K562 (cell line): Measurements from ENCODE around the gene KCNE1. TPM values are rescaled to one million over a fixed set of nuclear protein-coding genes. Genes with fewer than 3 reads are reported as not detected.
"Not testable (repeated sequence)": the region's sequence is repeated elsewhere in the genome, so short reads cannot be mapped to it uniquely, and the experiment has no call there.

Experiments used
- ATAC-seq: fragments of 200-7000 bp; cut with Tn5 transposase; 3 replicates; pipeline ENCODE4 v1.9.1; 2020; ENCODE audit warnings: moderate library complexity
- BruUV-seq: library from RNA; stranded (reverse); fragments of 400-500 nt; replicated peaks from 2 replicates; lab custom pipeline; 2021; lab: Mats Ljungman, UMichigan
- CTCF ChIA-PET: fragments of 300-600 bp; formaldehyde crosslinking; extraction: SDS; loops from one replicate; lab custom pipeline; 2021; ENCODE audit warnings: low intra/inter-chr PET ratio; lab: Yijun Ruan, JAX
- POLR2A ChIA-PET: fragments of 300-600, 350-650 bp; sonication (Branson Sonifier 250); formaldehyde crosslinking; extraction: SDS; loops from one replicate; lab custom pipeline; 2021; ENCODE audit warnings: antibody characterized with exemption, inconsistent platforms; lab: Yijun Ruan, JAX
- DNase-seq, 4 experiments: peaks; one replicate each; pipeline versions ENCODE4 v3.0.0 to v3.0.0-alpha.2; 2011 to 2018; ENCODE audit warnings: low spot score in 3 of 4, mixed read lengths in 3 of 4; ENCODE audit errors: extremely low read depth in 1 of 4
- FAIRE-seq: peaks from 2 replicates; lab custom pipeline; 2011; peaks lifted over from hg19 to GRCh38; lab: Jason Lieb, UNC
- H2AFZ ChIP-seq: 2 replicates; pipeline ENCODE4 v1.6.0; 2011; ENCODE audit warnings: low read depth, low read length, control low read depth, inconsistent platforms
- H3K27ac ChIP-seq: fragments of 200-600 bp; 3 replicates; pipeline ENCODE4 v1.8.0; 2011; ENCODE audit warnings: low read depth, mild to moderate bottlenecking, control low read depth, inconsistent platforms, low read length, moderate library complexity, mixed read lengths; ENCODE audit errors: extremely low read depth
- H3K27me3 ChIP-seq, 2 experiments: fragments of 300-600 bp in 1 of 2; 2 replicates in 1 of 2; 3 replicates in 1 of 2; pipeline versions ENCODE4 v1.6.0 to v1.8.0; 2011; ENCODE audit warnings: inconsistent platforms in 2 of 2, low read length in 2 of 2, mild to moderate bottlenecking in 1 of 2, mixed read lengths in 1 of 2, moderate library complexity in 1 of 2; ENCODE audit not compliant: control insufficient read depth in 2 of 2, insufficient read depth in 2 of 2
- H3K36me3 ChIP-seq: fragments of 300-600 bp; 3 replicates; pipeline ENCODE4 v1.8.0; 2011; ENCODE audit warnings: mild to moderate bottlenecking, low read length, inconsistent platforms; ENCODE audit not compliant: control insufficient read depth, insufficient read depth
- H3K4me1 ChIP-seq, 2 experiments: fragments of 200-600 bp in 1 of 2; replicated peaks in 1 of 2; 2 replicates in 1 of 2; 3 replicates in 1 of 2; pipeline versions ENCODE4 v1.5.1 to v1.8.0; 2011; ENCODE audit warnings: inconsistent platforms in 2 of 2, low read length in 2 of 2, mild to moderate bottlenecking in 1 of 2, mixed read lengths in 1 of 2, moderate library complexity in 1 of 2; ENCODE audit not compliant: control insufficient read depth in 2 of 2, insufficient read depth in 2 of 2
- H3K4me2 ChIP-seq: 2 replicates; pipeline ENCODE4 v1.6.1; 2011; ENCODE audit warnings: low read length, control low read depth, inconsistent platforms, mixed read lengths; ENCODE audit not compliant: insufficient read depth
- H3K4me3 ChIP-seq: fragments of 200-600 bp; sonication (generic), shearing (Covaris generic); 2 replicates; pipeline ENCODE4 v1.5.1; 2016; ENCODE audit warnings: control low read depth, inconsistent platforms
- H3K79me2 ChIP-seq: fragments of 200-600 bp; 3 replicates; pipeline ENCODE4 v1.8.0; 2011; ENCODE audit warnings: low read length, inconsistent platforms; ENCODE audit not compliant: control insufficient read depth, insufficient read depth
- H3K9ac ChIP-seq, 2 experiments: 2 replicates each; pipeline versions ENCODE4 v1.6.0 to v1.6.1; 2011; ENCODE audit warnings: low read depth in 2 of 2, low read length in 2 of 2, control low read depth in 1 of 2, inconsistent platforms in 1 of 2, mild to moderate bottlenecking in 1 of 2, mixed read lengths in 1 of 2; ENCODE audit not compliant: insufficient read depth in 1 of 2
- H3K9me1 ChIP-seq: one replicate; pipeline ENCODE4 v1.6.0; 2011; ENCODE audit warnings: inconsistent platforms, mild to moderate bottlenecking, low read length, moderate library complexity; ENCODE audit not compliant: control insufficient read depth, insufficient read depth
- H3K9me3 ChIP-seq: replicated peaks from 2 replicates; pipeline ENCODE4 v1.5.1; 2011; ENCODE audit warnings: low read depth, low read length, inconsistent platforms; ENCODE audit not compliant: control insufficient read depth, insufficient read depth
- H4K20me1 ChIP-seq: replicated peaks from 2 replicates; pipeline ENCODE4 v1.6.1; 2011; ENCODE audit warnings: low read length, inconsistent platforms, mixed read lengths; ENCODE audit not compliant: control insufficient read depth, insufficient read depth
- WGBS: fragments of 100-300 bp; shearing (Covaris generic); methylation state at CpG from one replicate; pipeline ENCODE4 v1.1.6; 2016; ENCODE audit warnings: low coverage, mixed read lengths; ENCODE audit not compliant: insufficient coverage; ENCODE audit errors: missing lambda C conversion rate; 5-methylcytosine and 5-hydroxymethylcytosine counted together
- in situ Hi-C: fragments of 300-500 bp; cut with MboI; formaldehyde crosslinking; loops from 4 replicates; pipeline ENCODE4 v1.15.0; 2018; ENCODE audit warnings: inconsistent platforms, mixed read lengths
- intact Hi-C: fragments of 100-400 bp; cut with micrococcal nuclease; formaldehyde crosslinking; loops from 2 replicates; pipeline ENCODE4 v1.14.2; 2022
- polyA plus RNA-seq, 8 experiments: library from polyadenylated mRNA; depleted of rRNA in 4 of 8; stranded (reverse) in 5 of 8; unstranded in 3 of 8; fragments of >200 nt; fragmentation: Nextera tagmentation in 2 of 8; fragmentation: Illumina TruSeq in 1 of 8; extraction: Ambion mirVana in 2 of 8; extraction: Trizol in 1 of 8; gene quantifications; 2 replicates each; pipeline versions ENCODE4 v1.2.1 to v1.2.3, GENCODE V29; 2011 to 2014; ENCODE audit warnings: inconsistent platforms in 1 of 8, missing spikeins in 1 of 8
- total RNA-seq, 7 experiments: library from RNA; depleted of rRNA in 6 of 7; stranded (reverse); fragments of >200 nt in 6 of 7; fragmentation: Illumina TruSeq in 2 of 7; extraction: Trizol in 2 of 7; gene quantifications; 2 replicates each; pipeline versions ENCODE4 v1.2.1 to v1.2.3, GENCODE V29; 2011 to 2021; ENCODE audit warnings: low replicate concordance in 1 of 7

Gene KCNE1
- total and polyA plus RNA-seq, 9 of the 15 experiments (the other 6 are each of a cell fraction or from before 2014, with no cell fraction given), result 0.05 to 0.22 (median 0.11) TPM; not detected in 3

DNA sequence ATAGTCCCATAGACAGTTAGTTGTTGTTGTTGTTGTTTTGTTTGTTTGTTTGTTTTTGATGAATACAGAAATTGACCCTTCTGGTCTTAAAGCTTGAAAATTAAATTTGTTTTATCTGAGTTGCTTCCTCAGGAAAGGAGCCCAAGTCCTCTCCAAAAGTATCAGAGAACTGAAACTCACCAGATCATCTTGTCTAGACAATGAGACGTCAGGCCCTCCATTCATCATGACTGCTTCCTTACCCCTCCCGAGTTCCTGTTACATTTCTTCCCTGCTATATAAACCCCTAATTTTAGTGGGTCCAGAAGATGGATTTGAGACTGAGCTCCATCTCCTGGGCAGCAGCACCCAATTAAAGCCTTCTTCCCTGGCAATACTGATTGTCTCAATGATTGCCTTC is 105.3 kb downstream of the KCNE1 start:
- in situ Hi-C loops, POLR2A ChIA-PET, ATAC-seq, H3K4me2 ChIP-seq, FAIRE-seq, H3K36me3 ChIP-seq, H3K79me2 ChIP-seq, H3K27me3 ChIP-seq, DNase-seq, H3K9ac ChIP-seq, BruUV-seq, H2AFZ ChIP-seq, H3K4me3 ChIP-seq, intact Hi-C loops, H3K9me3 ChIP-seq, CTCF ChIA-PET, H3K27ac ChIP-seq, H3K9me1 ChIP-seq, H4K20me1 ChIP-seq, H3K4me1 ChIP-seq: not testable (repeated sequence)
- no CpG with 5 or more reads among the region's 2 CpGs for WGBS

DNA sequence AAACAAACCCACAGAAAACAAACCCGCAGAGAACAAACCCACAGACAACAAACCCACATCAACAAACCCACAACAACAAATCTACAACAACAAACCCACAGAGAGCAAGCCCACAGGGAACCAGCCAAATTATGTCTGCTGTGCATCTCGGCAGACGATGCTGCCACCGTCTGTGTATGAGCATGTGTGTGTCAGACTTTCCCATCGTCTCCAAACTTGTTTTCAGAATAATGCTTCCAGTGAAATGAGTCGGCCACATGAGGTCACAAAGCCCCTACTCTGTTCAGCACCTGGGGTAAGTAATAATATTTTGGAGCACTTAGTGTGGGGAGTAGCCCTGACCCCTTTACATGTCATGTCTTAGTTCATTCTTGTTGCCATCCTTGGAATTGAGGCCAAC is 105.9 kb downstream of the KCNE1 start:
- DNase-seq, H3K9ac ChIP-seq, H3K9me1 ChIP-seq, H3K4me1 ChIP-seq, H4K20me1 ChIP-seq, ATAC-seq, H2AFZ ChIP-seq, H3K36me3 ChIP-seq, POLR2A ChIA-PET, H3K4me3 ChIP-seq, H3K79me2 ChIP-seq, BruUV-seq, H3K4me2 ChIP-seq, H3K27ac ChIP-seq, CTCF ChIA-PET, H3K27me3 ChIP-seq, H3K9me3 ChIP-seq, intact Hi-C loops, in situ Hi-C loops: not testable (repeated sequence)
- no CpG with 5 or more reads among the region's 6 CpGs for WGBS
- peak; percentile 78 for FAIRE-seq

DNA sequence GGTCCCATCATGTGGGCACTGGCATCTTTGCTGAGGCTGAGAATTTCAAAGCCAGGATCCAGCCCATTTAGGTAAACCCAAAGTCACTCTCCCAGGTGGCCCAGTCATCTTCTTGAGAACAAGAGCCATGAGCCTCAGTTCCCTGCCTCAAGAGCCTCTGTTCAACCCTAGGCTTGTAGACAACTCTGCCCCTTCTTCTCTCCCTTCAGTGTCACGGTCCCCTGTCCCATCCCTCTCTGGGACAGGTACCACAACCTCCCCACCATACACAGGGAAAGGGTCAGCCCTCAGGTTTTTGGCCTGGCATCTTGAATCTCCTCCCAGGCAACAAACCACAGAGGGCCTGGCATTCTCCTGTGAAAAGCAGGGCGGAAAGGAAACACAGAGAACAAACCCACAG is 106.3 kb downstream of the KCNE1 start:
- H3K36me3 ChIP-seq, BruUV-seq, H3K4me1 ChIP-seq, FAIRE-seq, H3K4me2 ChIP-seq, H3K9ac ChIP-seq, CTCF ChIA-PET, H3K9me3 ChIP-seq, DNase-seq, H3K9me1 ChIP-seq, ATAC-seq, POLR2A ChIA-PET, H3K4me3 ChIP-seq, in situ Hi-C loops, intact Hi-C loops, H3K27ac ChIP-seq, H3K79me2 ChIP-seq, H3K27me3 ChIP-seq, H2AFZ ChIP-seq, H4K20me1 ChIP-seq: not testable (repeated sequence)
- WGBS, result no CpG with 5 or more reads among the region's 2 CpGs

DNA sequence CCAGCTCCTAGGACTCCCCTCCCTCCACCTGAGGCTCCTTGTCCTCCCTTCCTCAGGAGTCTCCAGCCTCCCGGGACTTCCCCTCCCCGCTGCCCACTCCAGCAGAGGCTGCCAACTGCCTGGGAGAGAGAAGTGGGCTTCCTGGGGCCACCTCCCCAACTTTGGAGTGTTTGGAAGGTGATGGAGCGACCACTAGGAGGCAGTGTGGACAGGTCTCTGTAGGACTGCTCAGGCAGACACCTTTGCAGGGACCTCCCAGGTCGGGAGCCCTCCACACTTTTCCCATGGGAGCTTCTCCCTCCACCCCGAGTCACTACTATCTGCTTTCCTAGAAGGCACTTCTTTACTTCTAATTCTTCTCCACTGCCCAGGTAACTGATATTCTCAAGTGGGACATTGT is 107.3 kb downstream of the KCNE1 start:
- CTCF ChIA-PET, H3K4me3 ChIP-seq, H4K20me1 ChIP-seq, H3K9me1 ChIP-seq, H3K4me1 ChIP-seq, H3K9me3 ChIP-seq, H3K4me2 ChIP-seq, DNase-seq, H3K9ac ChIP-seq, H2AFZ ChIP-seq, H3K79me2 ChIP-seq, BruUV-seq, intact Hi-C loops, H3K27ac ChIP-seq, H3K36me3 ChIP-seq, H3K27me3 ChIP-seq, POLR2A ChIA-PET, in situ Hi-C loops: not testable (repeated sequence)
- FAIRE-seq (peak; percentile 77), ATAC-seq (peak; percentile 79)
- WGBS, result no CpG with 5 or more reads among the region's 5 CpGs
